CD14-positive monocyte (primary cell): ENCODE results near the gene FAM149B1. TPM values are rescaled to one million over a fixed set of nuclear protein-coding genes. Genes with fewer than 3 reads are reported as not detected.

ENCODE experiments used
- DNase-seq, 3 donors: peaks; one replicate each; pipeline ENCODE4 v3.0.0-alpha.2; 2011 to 2022
- H2AFZ ChIP-seq: 2 replicates; pipeline ENCODE4 v1.6.0; 2012; ENCODE audit warnings: mild to moderate bottlenecking, low read depth, low read length, inconsistent platforms; ENCODE audit not compliant: insufficient read depth, poor library complexity, severe bottlenecking
- H3K27ac ChIP-seq, 2 donors: 1 replicate in 1 of 2; 2 replicates in 1 of 2; pipeline ENCODE4 v1.5.1; 2012 to 2013; ENCODE audit warnings: low read length in 2 of 2, control low read depth in 1 of 2, inconsistent platforms in 1 of 2, low read depth in 1 of 2, mild to moderate bottlenecking in 1 of 2
- H3K27me3 ChIP-seq, 2 donors: one replicate each; pipeline versions ENCODE4 v1.6.0 to v1.6.1; 2011 to 2013; ENCODE audit warnings: low read length in 2 of 2; ENCODE audit not compliant: control insufficient read depth in 2 of 2, insufficient read depth in 2 of 2
- H3K36me3 ChIP-seq, 2 donors: replicated peaks in 1 of 2; 1 replicate in 1 of 2; 2 replicates in 1 of 2; pipeline versions ENCODE4 v1.5.1 to v1.6.1; 2012 to 2013; ENCODE audit warnings: low read length in 2 of 2, control low read depth in 1 of 2, inconsistent platforms in 1 of 2, mild to moderate bottlenecking in 1 of 2; ENCODE audit not compliant: insufficient read depth in 2 of 2, control insufficient read depth in 1 of 2
- H3K4me1 ChIP-seq, 2 donors: 1 replicate in 1 of 2; 2 replicates in 1 of 2; pipeline versions ENCODE4 v1.5.1 to v1.6.1; 2012 to 2013; ENCODE audit warnings: low read length in 2 of 2, control low read depth in 1 of 2, inconsistent platforms in 1 of 2, mild to moderate bottlenecking in 1 of 2, moderate library complexity in 1 of 2; ENCODE audit not compliant: insufficient read depth in 2 of 2, control insufficient read depth in 1 of 2
- H3K4me2 ChIP-seq: replicated peaks from 2 replicates; pipeline ENCODE3; 2012; ENCODE audit warnings: low read length, moderate library complexity, mild to moderate bottlenecking; ENCODE audit not compliant: poor library complexity, severe bottlenecking; ENCODE audit errors: extremely low read depth
- H3K4me3 ChIP-seq, 3 experiments: fragments of 200-600 bp in 1 of 3; sonication (generic) in 1 of 3; replicated peaks in 1 of 3; 1 replicate in 2 of 3; 2 replicates in 1 of 3; pipeline ENCODE4 v1.5.1; 2011 to 2013; ENCODE audit warnings: low read length in 3 of 3, mild to moderate bottlenecking in 3 of 3, control low read depth in 2 of 3, low read depth in 2 of 3, inconsistent platforms in 1 of 3, moderate library complexity in 1 of 3
- H3K79me2 ChIP-seq: 2 replicates; pipeline ENCODE4 v1.6.0; 2012; ENCODE audit warnings: mild to moderate bottlenecking, control low read depth, inconsistent platforms, low read length, moderate library complexity; ENCODE audit not compliant: insufficient read depth
- H3K9ac ChIP-seq: 2 replicates; pipeline ENCODE4 v1.6.0; 2017; ENCODE audit warnings: low read length, mild to moderate bottlenecking; ENCODE audit not compliant: insufficient read depth, poor library complexity, severe bottlenecking
- H3K9me3 ChIP-seq, 2 donors: replicated peaks in 1 of 2; 1 replicate in 1 of 2; 2 replicates in 1 of 2; pipeline versions ENCODE4 v1.5.1 to v1.6.1; 2012 to 2013; ENCODE audit warnings: low read length in 2 of 2, control low read depth in 1 of 2; ENCODE audit not compliant: control insufficient read depth in 1 of 2, insufficient read depth in 1 of 2
- H4K20me1 ChIP-seq: 2 replicates; pipeline ENCODE4 v1.6.0; 2012; ENCODE audit warnings: mild to moderate bottlenecking, low read length, control low read depth, moderate library complexity; ENCODE audit not compliant: insufficient read depth
- H3K27ac Mint-ChIP-seq, 7 donors: one replicate each; pipeline ENCODE4 v1.8.0; 2020; ENCODE audit warnings: mild to moderate bottlenecking in 7 of 7, mixed read lengths in 7 of 7, moderate library complexity in 6 of 7, inconsistent platforms in 2 of 7
- H3K27me3 Mint-ChIP-seq, 3 donors: one replicate each; pipeline ENCODE4 v1.8.0; 2021 to 2022; ENCODE audit warnings: low read depth in 3 of 3, mild to moderate bottlenecking in 3 of 3, mixed read lengths in 3 of 3, moderate library complexity in 3 of 3, inconsistent platforms in 1 of 3
- H3K36me3 Mint-ChIP-seq, 2 donors: one replicate each; pipeline ENCODE4 v1.8.0; 2020; ENCODE audit warnings: mixed read lengths in 2 of 2, inconsistent platforms in 1 of 2, mild to moderate bottlenecking in 1 of 2
- H3K4me1 Mint-ChIP-seq: one replicate; pipeline ENCODE4 v1.8.0; 2020; ENCODE audit warnings: mild to moderate bottlenecking, mixed read lengths
- H3K4me3 Mint-ChIP-seq, 2 donors: one replicate each; pipeline ENCODE4 v1.8.0; 2020; ENCODE audit warnings: mild to moderate bottlenecking in 2 of 2, mixed read lengths in 2 of 2, moderate library complexity in 1 of 2
- H3K9me3 Mint-ChIP-seq, 7 donors: one replicate each; pipeline ENCODE4 v1.8.0; 2020 to 2022; ENCODE audit warnings: mixed read lengths in 7 of 7, mild to moderate bottlenecking in 6 of 7, moderate library complexity in 6 of 7, inconsistent platforms in 2 of 7
- WGBS: methylation state at CpG from one replicate; pipeline ENCODE4 v1.1.5; 2013; ENCODE audit warnings: missing lambda C conversion rate; ENCODE audit not compliant: insufficient coverage; 5-methylcytosine and 5-hydroxymethylcytosine counted together
- intact Hi-C, 2 donors: fragments of 100-400 bp; cut with micrococcal nuclease; formaldehyde crosslinking; loops; one replicate each; pipeline versions ENCODE4 v1.15.0 to v1.15.1; 2023
- polyA plus RNA-seq, 3 donors: library from polyadenylated mRNA; depleted of rRNA in 1 of 3; unstranded in 2 of 3; stranded (reverse) in 1 of 3; fragments of 300-500 nt in 2 of 3; fragments of >200 nt in 1 of 3; fragmentation: Illumina TruSeq in 2 of 3; gene quantifications; 1 replicate in 2 of 3; 2 replicates in 1 of 3; pipeline ENCODE4 v1.2.3, GENCODE V29; 2012 to 2021
- TF ChIP-seq, protein P1 (sequence below): fragments of 200-600 bp; IDR thresholded peaks from one replicate; pipeline ENCODE4 v1.8.0; 2022; ENCODE audit warnings: antibody characterized with exemption, mild to moderate bottlenecking

FAM149B1 gene
- polyA plus RNA-seq, 3 donors: 2.6 to 19.3 (median 2.6) TPM

DNA sequence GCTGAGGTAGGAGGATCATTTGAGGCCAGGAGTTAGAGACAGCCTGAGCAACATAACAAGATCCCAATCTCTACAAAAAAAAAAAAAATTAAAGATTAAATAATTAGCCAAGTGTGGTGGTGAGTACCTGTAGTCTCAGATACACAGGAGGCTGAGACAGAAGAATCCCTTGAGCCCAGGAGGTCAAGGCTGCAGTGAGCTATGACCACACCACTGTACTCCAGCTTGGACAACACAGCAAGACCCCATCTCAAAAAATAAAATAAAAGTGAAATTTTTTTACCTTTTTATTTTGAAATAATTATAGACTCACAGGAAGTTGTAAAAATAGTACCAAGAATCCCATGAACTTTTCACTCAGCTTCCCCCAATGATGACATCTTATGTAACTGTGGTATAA is 4.9 kb downstream of the FAM149B1 start:
- Histone ChIP-seq H4K20me1 (no peaks in the 10 kb centered on the region), H3K9ac (no peak overlapping the region), H3K79me2 (peaks cover 14% of the 10 kb centered on the region), H3K27ac (no peak overlapping the region), H3K4me3 (no peak overlapping the region), H3K4me1 (peaks cover 7 to 8% of the 10 kb centered on the region in 2 donors), H3K4me2 (no peak overlapping the region), H3K36me3 (peaks cover 21 to 30% of the 10 kb centered on the region in 2 donors), H3K27me3 (no peaks in the 10 kb centered on the region), H2AFZ (no peak overlapping the region), H3K9me3 (no peaks in the 10 kb centered on the region)
- TF ChIP-seq, protein P1, sequence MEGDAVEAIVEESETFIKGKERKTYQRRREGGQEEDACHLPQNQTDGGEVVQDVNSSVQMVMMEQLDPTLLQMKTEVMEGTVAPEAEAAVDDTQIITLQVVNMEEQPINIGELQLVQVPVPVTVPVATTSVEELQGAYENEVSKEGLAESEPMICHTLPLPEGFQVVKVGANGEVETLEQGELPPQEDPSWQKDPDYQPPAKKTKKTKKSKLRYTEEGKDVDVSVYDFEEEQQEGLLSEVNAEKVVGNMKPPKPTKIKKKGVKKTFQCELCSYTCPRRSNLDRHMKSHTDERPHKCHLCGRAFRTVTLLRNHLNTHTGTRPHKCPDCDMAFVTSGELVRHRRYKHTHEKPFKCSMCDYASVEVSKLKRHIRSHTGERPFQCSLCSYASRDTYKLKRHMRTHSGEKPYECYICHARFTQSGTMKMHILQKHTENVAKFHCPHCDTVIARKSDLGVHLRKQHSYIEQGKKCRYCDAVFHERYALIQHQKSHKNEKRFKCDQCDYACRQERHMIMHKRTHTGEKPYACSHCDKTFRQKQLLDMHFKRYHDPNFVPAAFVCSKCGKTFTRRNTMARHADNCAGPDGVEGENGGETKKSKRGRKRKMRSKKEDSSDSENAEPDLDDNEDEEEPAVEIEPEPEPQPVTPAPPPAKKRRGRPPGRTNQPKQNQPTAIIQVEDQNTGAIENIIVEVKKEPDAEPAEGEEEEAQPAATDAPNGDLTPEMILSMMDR: no peak
- H3K4me3 Mint-ChIP-seq: no peak overlapping the region
- H3K27ac Mint-ChIP-seq: no peak overlapping the region
- DNase-seq: no peak
- intact Hi-C loops: no loop called here
- H3K4me1 Mint-ChIP-seq: peaks cover 6% of the 10 kb centered on the region
- H3K27me3 Mint-ChIP-seq: peaks cover 0 to 3% (median 0%) of the 10 kb centered on the region in 3 donors
- H3K9me3 Mint-ChIP-seq: peaks cover 0 to 3% (median 0%) of the 10 kb centered on the region in 7 donors
- peaks cover 19 to 37% of the 10 kb centered on the region in 2 donors for H3K36me3 Mint-ChIP-seq

DNA sequence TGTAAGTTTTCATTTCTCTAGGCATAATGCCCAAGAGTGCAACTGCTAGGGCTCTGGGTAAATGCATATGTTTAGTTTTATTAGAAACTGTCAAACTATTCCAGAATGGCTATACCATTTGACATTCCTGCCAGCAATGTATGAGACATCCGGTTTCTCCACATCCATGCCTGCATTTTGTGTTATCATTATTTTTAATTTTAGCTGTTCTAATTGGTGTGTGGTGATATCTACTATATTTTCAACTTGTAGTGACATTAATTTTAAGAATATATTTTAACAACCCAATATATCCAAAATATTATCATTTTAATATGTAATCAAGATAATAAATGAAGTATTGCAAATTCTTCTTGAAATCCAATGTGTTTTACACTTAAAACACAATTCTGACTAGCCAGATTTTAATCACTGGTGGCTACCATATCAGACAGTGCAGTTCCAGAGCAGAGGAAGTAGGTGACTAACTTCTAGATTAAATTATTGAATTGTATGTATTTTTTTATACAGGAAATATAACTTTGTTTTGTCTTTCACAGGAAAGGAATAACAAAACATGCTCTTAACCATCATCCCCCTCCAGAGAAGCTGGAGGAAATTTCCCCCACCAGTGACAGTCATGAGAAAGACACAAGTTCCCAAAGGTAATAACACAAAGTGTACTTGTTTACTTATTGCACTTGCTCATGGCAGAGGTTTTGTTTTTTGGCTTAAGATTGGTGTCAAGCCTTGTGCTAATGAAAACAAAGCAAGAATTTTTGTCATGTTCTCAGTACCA is 6.4 kb downstream of the FAM149B1 start:
- H3K27ac ChIP-seq: no peak overlapping the region
- no peaks in the 10 kb centered on the region for H4K20me1 ChIP-seq
- Mint-ChIP-seq H3K9me3 (peaks cover 0 to 3% (median 0%) of the 10 kb centered on the region in 7 donors), H3K36me3 (peaks cover 23 to 49% of the 10 kb centered on the region in 2 donors), H3K4me1 (no peaks in the 10 kb centered on the region), H3K4me3 (no peak overlapping the region), H3K27me3 (peaks cover 0 to 3% (median 0%) of the 10 kb centered on the region in 3 donors), H3K27ac (no peak overlapping the region)
- no peaks in the 10 kb centered on the region for H3K9me3 ChIP-seq
- no peak overlapping the region for H3K4me2 ChIP-seq
- H3K9ac ChIP-seq: no peak overlapping the region
- no CpG with 5 or more reads among the region's 1 CpG for WGBS
- no peak overlapping the region for H3K4me3 ChIP-seq
- TF ChIP-seq, protein P1: no peak
- no peaks in the 10 kb centered on the region for H3K4me1 ChIP-seq
- no peak for DNase-seq
- peaks cover 2% of the 10 kb centered on the region for H3K79me2 ChIP-seq
- no peak overlapping the region for H2AFZ ChIP-seq
- intact Hi-C loops: no loop called here
- H3K27me3 ChIP-seq: no peaks in the 10 kb centered on the region
- peaks cover 22 to 45% of the 10 kb centered on the region in 2 donors for H3K36me3 ChIP-seq
